ENCODE results near the gene PPP3R1.
A peak's percentile ranks its signal among the peaks of the same experiment; 100 is the strongest.

The PPP3R1 gene

GRCh38 chr2:68248361-68248760 lies 4.0 kb downstream of the PPP3R1 start:
- Mint-ChIP-seq H3K27me3 (no peaks in the 10 kb centered on the region), H3K4me1 (ENCODE audit: low read depth) (peaks cover 1% of the 10 kb centered on the region), H3K9me3 (no peaks in the 10 kb centered on the region), H3K36me3 (ENCODE audit: low read depth) (peaks cover 17% of the 10 kb centered on the region), H3K4me3 (no peak overlapping the region), H3K27ac (no peak overlapping the region)

GRCh38 chr2:68246396-68246795 lies 5.9 kb downstream of the PPP3R1 start:
- no peak overlapping the region for H3K4me3 Mint-ChIP-seq
- no peak overlapping the region for H3K27ac Mint-ChIP-seq
- peaks cover 16% of the 10 kb centered on the region for H3K36me3 Mint-ChIP-seq (ENCODE audit: low read depth)
- H3K27me3 Mint-ChIP-seq = no peaks in the 10 kb centered on the region
- no peaks in the 10 kb centered on the region for H3K9me3 Mint-ChIP-seq
- H3K4me1 Mint-ChIP-seq (ENCODE audit: low read depth) = peaks cover 13% of the 10 kb centered on the region

GRCh38 chr2:68245672-68246071 lies 6.7 kb downstream of the PPP3R1 start:
- Mint-ChIP-seq H3K27me3 (no peaks in the 10 kb centered on the region), H3K36me3 (ENCODE audit: low read depth) (peaks cover 11% of the 10 kb centered on the region), H3K27ac (no peak overlapping the region), H3K9me3 (no peaks in the 10 kb centered on the region), H3K4me3 (no peak overlapping the region), H3K4me1 (ENCODE audit: low read depth) (peaks cover 21% of the 10 kb centered on the region)

GRCh38 chr2:68245066-68245465 lies 7.3 kb downstream of the PPP3R1 start:
- H3K36me3 Mint-ChIP-seq (ENCODE audit: low read depth) = peaks cover 11% of the 10 kb centered on the region
- peaks cover 27% of the 10 kb centered on the region for H3K4me1 Mint-ChIP-seq (ENCODE audit: low read depth)
- no peaks in the 10 kb centered on the region for H3K27me3 Mint-ChIP-seq
- no peak overlapping the region for H3K27ac Mint-ChIP-seq
- H3K4me3 Mint-ChIP-seq = no peak overlapping the region
- no peaks in the 10 kb centered on the region for H3K9me3 Mint-ChIP-seq

DNA sequence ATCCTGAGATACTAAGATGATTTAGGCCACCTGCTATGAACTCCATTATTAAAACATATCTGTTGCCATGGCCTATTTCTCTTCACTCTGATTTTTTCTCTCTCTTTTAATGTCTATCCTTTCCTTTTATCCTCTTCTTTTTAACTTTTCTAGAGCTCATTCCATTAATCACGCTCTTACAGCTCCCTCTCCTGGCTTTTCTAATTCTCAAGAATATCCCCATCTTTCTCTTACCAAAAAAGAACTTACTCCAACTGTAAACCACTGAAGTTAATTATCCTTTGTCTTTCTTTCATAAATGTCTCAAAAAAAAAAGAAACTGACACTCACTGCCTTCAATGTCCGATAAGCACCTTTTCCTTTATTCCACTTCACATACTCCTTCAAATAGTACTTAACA lies 7.9 kb downstream of the PPP3R1 start:
- no peaks in the 10 kb centered on the region for H3K9me3 Mint-ChIP-seq
- H3K36me3 Mint-ChIP-seq (ENCODE audit: low read depth) = peaks cover 10% of the 10 kb centered on the region
- H3K4me1 Mint-ChIP-seq (ENCODE audit: low read depth) = peaks cover 33% of the 10 kb centered on the region
- no peaks in the 10 kb centered on the region for H3K27me3 Mint-ChIP-seq
- H3K27ac Mint-ChIP-seq = no peak overlapping the region
- no peak overlapping the region for H3K4me3 Mint-ChIP-seq

GRCh38 chr2:68241732-68242131 lies 10.6 kb downstream of the PPP3R1 start:
- Mint-ChIP-seq H3K27me3 (no peaks in the 10 kb centered on the region), H3K36me3 (ENCODE audit: low read depth) (peaks cover 24% of the 10 kb centered on the region), H3K27ac (no peak overlapping the region), H3K4me1 (ENCODE audit: low read depth) (peaks cover 60% of the 10 kb centered on the region), H3K4me3 (no peak overlapping the region), H3K9me3 (no peaks in the 10 kb centered on the region)

DNA sequence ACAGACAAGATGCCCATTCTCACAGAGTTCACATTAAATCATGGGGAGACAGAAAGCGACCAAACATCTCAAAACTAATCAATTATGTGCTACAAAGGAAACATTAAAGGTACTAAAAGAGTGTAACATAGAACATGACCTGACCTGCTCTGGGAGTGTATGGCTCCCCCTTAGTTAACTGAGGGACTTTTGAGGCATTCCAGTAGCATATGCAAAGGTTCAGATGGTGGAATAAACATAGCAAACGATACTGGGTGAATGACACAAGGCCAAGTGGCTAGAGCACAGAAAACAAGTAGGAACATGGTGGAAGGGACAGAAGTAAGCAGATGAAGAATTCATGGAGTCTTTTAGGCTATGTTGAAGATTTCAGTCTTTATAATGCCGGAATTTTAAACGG lies 11.9 kb downstream of the PPP3R1 start:
- Mint-ChIP-seq H3K4me3 (no peak overlapping the region), H3K4me1 (ENCODE audit: low read depth) (peaks cover 73% of the 10 kb centered on the region), H3K9me3 (no peaks in the 10 kb centered on the region), H3K27me3 (no peaks in the 10 kb centered on the region), H3K36me3 (ENCODE audit: low read depth) (peaks cover 30% of the 10 kb centered on the region), H3K27ac (peak overlapping the region; percentile 3)

DNA sequence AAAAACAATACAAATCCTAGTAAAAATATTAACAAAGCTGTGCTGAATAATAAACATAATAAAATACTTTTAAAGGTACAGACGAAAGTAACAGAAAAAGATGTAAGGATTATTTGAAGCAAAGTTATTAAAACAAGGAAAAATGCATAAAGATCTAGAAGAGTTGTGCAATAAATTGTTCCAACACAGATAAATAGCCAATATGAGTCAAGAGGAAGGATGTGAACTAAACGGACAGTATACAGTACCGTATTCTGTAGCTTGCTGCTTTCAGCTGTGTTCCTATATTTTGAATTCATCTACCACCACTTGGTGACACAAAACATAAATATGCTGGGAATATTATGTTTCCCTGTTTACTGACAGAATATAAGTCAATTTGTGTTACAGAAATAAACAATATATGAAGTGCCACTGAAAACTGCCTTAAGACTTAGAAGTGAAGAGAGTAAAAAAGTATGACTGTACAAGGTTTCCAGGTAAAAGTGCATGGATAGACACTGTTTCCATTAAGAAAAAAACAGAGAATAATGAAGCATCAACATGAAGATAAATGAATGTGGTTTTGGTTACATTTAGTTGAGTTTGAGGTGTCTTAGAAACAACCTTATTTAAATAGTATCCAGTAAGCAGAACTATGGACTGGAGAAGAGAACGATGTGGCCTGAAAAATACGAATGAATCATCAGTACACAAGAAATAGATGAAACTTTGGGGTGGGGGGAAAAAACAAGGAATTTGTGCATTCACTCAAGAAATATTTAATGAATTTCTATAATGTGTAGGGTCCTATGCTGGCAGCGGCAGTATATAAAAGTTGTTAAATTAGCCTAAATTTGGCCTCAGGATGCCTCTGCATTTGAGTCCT lies 13.1 kb downstream of the PPP3R1 start:
- Mint-ChIP-seq H3K4me3 (no peak overlapping the region), H3K9me3 (no peaks in the 10 kb centered on the region), H3K36me3 (ENCODE audit: low read depth) (peaks cover 38% of the 10 kb centered on the region), H3K27me3 (no peaks in the 10 kb centered on the region), H3K4me1 (ENCODE audit: low read depth) (peaks cover 86% of the 10 kb centered on the region), H3K27ac (peak overlapping the region; percentile 9)

- Mint-ChIP-seq H3K27ac (no peak overlapping the region), H3K4me3 (peak overlapping the region; percentile 2), H3K36me3 (ENCODE audit: low read depth) (peaks cover 39% of the 10 kb centered on the region), H3K9me3 (no peaks in the 10 kb centered on the region), H3K4me1 (ENCODE audit: low read depth) (peaks cover 93% of the 10 kb centered on the region), H3K27me3 (no peaks in the 10 kb centered on the region)
Measured at GRCh38 chr2:68237976-68238580, 14.3 kb downstream of the PPP3R1 start.

GRCh38 chr2:68237404-68237803 lies 14.9 kb downstream of the PPP3R1 start:
- H3K27me3 Mint-ChIP-seq = no peaks in the 10 kb centered on the region
- no peak overlapping the region for H3K27ac Mint-ChIP-seq
- peaks cover 95% of the 10 kb centered on the region for H3K4me1 Mint-ChIP-seq (ENCODE audit: low read depth)
- no peaks in the 10 kb centered on the region for H3K9me3 Mint-ChIP-seq
- H3K4me3 Mint-ChIP-seq = no peak overlapping the region
- peaks cover 39% of the 10 kb centered on the region for H3K36me3 Mint-ChIP-seq (ENCODE audit: low read depth)

DNA sequence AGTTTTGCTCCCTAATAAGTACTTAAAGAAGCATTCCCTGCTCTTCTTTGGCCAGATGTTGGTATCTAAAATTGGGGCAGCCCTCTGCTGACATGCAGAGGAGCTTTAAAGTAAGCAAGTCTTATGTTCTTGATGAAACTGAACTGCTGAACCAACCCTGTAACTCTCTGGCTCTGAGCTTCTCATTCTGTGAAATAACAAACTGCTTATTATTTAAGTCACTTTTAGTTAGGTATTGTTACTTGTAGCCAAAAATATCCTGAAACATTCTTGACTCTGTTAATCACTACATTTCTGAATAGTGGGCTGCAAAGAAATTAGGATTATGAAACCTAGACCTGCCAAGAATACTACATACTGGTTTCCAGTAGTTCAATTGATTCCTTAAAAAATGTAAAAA lies 15.5 kb downstream of the PPP3R1 start:
- H3K27ac Mint-ChIP-seq = no peak overlapping the region
- peaks cover 39% of the 10 kb centered on the region for H3K36me3 Mint-ChIP-seq (ENCODE audit: low read depth)
- H3K4me3 Mint-ChIP-seq = no peak overlapping the region
- no peaks in the 10 kb centered on the region for H3K27me3 Mint-ChIP-seq
- H3K4me1 Mint-ChIP-seq (ENCODE audit: low read depth) = peaks cover 91% of the 10 kb centered on the region
- H3K9me3 Mint-ChIP-seq = no peaks in the 10 kb centered on the region

- H3K27me3 Mint-ChIP-seq = no peaks in the 10 kb centered on the region
Measured at GRCh38 chr2:68236103-68236734, 16.1 kb downstream of the PPP3R1 start.

DNA sequence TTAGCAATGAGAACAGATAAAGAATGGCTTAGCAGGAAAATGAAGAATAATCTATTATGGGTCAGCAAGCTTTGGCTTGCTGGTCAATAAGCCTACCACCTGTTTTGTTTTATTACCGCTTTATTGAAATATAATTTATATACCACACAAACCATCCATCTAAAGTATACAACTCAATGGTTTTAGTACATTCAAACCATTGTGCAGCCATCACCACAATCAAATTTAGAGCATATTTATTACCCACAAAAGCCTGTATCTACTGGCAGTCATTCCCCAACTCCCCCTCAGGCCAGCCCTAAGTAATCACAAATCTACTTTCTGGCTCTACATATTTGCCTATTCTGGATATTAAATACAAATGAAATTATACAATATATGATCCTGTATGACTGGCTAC lies 17.2 kb downstream of the PPP3R1 start:
- Mint-ChIP-seq H3K27ac (no peak overlapping the region), H3K9me3 (no peaks in the 10 kb centered on the region), H3K4me3 (no peak overlapping the region), H3K36me3 (ENCODE audit: low read depth) (peaks cover 37% of the 10 kb centered on the region), H3K27me3 (no peaks in the 10 kb centered on the region), H3K4me1 (ENCODE audit: low read depth) (peaks cover 90% of the 10 kb centered on the region)

More at GRCh38 chr2:68236103-68236734, 16.1 kb downstream of the PPP3R1 start:
- no peak overlapping the region for H3K4me3 Mint-ChIP-seq
- peaks cover 90% of the 10 kb centered on the region for H3K4me1 Mint-ChIP-seq (ENCODE audit: low read depth)
- peaks cover 39% of the 10 kb centered on the region for H3K36me3 Mint-ChIP-seq (ENCODE audit: low read depth)
- no peaks in the 10 kb centered on the region for H3K9me3 Mint-ChIP-seq
- H3K27ac Mint-ChIP-seq = peak overlapping the region; percentile 0

DNA sequence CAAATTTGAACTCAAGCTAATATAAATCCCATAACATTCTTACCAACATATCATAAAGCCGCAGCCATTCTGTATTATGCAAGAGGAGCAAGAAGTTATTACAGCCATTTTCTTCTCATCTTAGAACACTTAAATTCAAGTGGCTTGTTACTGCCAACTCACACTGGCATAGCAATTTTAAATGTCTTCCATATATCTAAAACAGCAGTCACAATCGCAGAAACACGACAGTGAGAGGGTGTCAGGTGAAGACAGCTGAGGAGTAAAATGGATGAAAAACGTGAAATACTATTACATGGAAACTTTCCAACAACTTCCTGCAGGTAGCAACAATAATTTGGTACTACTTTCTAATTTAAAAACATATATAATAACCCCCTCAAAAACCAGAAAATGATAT lies 17.9 kb downstream of the PPP3R1 start:
- Mint-ChIP-seq H3K27me3 (no peaks in the 10 kb centered on the region), H3K4me3 (no peak overlapping the region), H3K9me3 (no peaks in the 10 kb centered on the region), H3K4me1 (ENCODE audit: low read depth) (peaks cover 90% of the 10 kb centered on the region), H3K36me3 (ENCODE audit: low read depth) (peaks cover 36% of the 10 kb centered on the region), H3K27ac (no peak overlapping the region)

DNA sequence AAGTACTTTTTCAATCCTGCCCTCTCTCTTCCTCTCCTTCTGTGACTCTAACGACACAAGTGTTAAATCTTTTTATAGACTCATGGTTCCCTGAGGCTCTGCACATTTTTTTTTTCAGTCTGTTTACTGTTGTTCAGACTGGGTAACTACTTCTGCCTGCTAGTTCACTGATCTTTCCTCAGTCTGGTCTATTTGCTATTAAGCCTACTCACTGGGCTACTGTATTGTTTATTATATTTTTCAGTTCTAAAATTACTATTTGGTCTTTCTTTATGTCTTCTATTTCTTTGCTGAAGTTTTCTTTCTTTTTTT lies 21.3 kb downstream of the PPP3R1 start:
- Mint-ChIP-seq H3K27ac (peak overlapping the region; percentile 47), H3K9me3 (no peaks in the 10 kb centered on the region), H3K4me1 (ENCODE audit: low read depth) (peaks cover 88% of the 10 kb centered on the region), H3K36me3 (ENCODE audit: low read depth) (peaks cover 18% of the 10 kb centered on the region), H3K4me3 (no peak overlapping the region), H3K27me3 (no peaks in the 10 kb centered on the region)
